Heart right ventricle (tissue), 16 donors: ENCODE data around the gene TMEM184A. TPM values are rescaled to one million over a fixed set of nuclear protein-coding genes. Genes with fewer than 3 reads are reported as not detected.

Source experiments
- ATAC-seq, 8 donors: fragments of 200-7000 bp; cut with Tn5 transposase; one replicate each; pipeline ENCODE4 v1.9.1; 2020; ENCODE audit warnings: mild to moderate bottlenecking in 8 of 8, moderate library complexity in 8 of 8, moderate number of reproducible peaks in 1 of 8
- DNase-seq, 2 donors: peaks; one replicate each; pipeline ENCODE4 v3.0.0-alpha.2; 2020
- H3K27ac ChIP-seq, 10 donors: fragments of 200-600 bp; sonication (generic) in 2 of 10; one replicate each; pipeline versions ENCODE4 v1.5.0 to v1.8.0; 2020 to 2022; ENCODE audit warnings: mild to moderate bottlenecking in 3 of 10
- H3K27me3 ChIP-seq, 7 donors: fragments of 200-600 bp; one replicate each; pipeline ENCODE4 v1.8.0; 2021 to 2022; ENCODE audit warnings: mild to moderate bottlenecking in 2 of 7
- H3K36me3 ChIP-seq, 9 donors: fragments of 200-600 bp; sonication (generic) in 1 of 9; one replicate each; pipeline versions ENCODE4 v1.5.0 to v1.8.0; 2020 to 2022; ENCODE audit warnings: mild to moderate bottlenecking in 2 of 9
- H3K4me1 ChIP-seq, 9 donors: fragments of 200-600 bp; sonication (generic) in 1 of 9; one replicate each; pipeline versions ENCODE4 v1.5.0 to v1.8.0; 2020 to 2022; ENCODE audit warnings: mild to moderate bottlenecking in 4 of 9
- H3K4me3 ChIP-seq, 10 donors: fragments of 200-600 bp; sonication (generic) in 2 of 10; one replicate each; pipeline versions ENCODE4 v1.5.0 to v1.8.0; 2020 to 2022; ENCODE audit warnings: mild to moderate bottlenecking in 7 of 10, moderate library complexity in 2 of 10
- H3K9me3 ChIP-seq, 11 donors: fragments of 200-600 bp in 10 of 11; sonication (generic) in 2 of 11; one replicate each; pipeline versions ENCODE4 v1.5.0 to v1.8.0; 2013 to 2022; ENCODE audit warnings: mild to moderate bottlenecking in 2 of 11, control low read depth in 1 of 11, moderate library complexity in 1 of 11
- WGBS, 2 donors: extraction: QIAGEN DNeasy Blood & Tissue Kit; methylation state at CpG; one replicate each; pipeline ENCODE4 v1.1.7; 2013; ENCODE audit warnings: inconsistent platforms in 1 of 2; 5-methylcytosine and 5-hydroxymethylcytosine counted together
- intact Hi-C, 10 donors: fragments of 100-400 bp; cut with DNase I; formaldehyde crosslinking; loops; one replicate each; pipeline versions ENCODE4 v1.11.1 to v1.14.2; 2022
- polyA plus RNA-seq, 2 donors: library from polyadenylated mRNA; stranded (reverse); fragments of 200-250 nt; gene quantifications; one replicate each; pipeline ENCODE4 v1.2.3, GENCODE V29; 2013
- total RNA-seq, 10 donors: library from RNA; stranded (reverse); fragmentation: NEBNext Ultra II Directional in 3 of 10; extraction: Animal tissue kit (Norgen Biotek cat#: 25700) in 3 of 10; gene quantifications; one replicate each; pipeline versions ENCODE4 v1.2.1 to v1.2.4, GENCODE V29; 2021 to 2023
- TF ChIP-seq, protein P1 (sequence below), 9 donors: fragments of 200-600 bp; sonication (generic) in 2 of 9; IDR thresholded peaks; one replicate each; pipeline versions ENCODE4 v1.5.0 to v1.8.0; 2021 to 2022; ENCODE audit warnings: antibody characterized with exemption in 9 of 9, mild to moderate bottlenecking in 5 of 9, moderate library complexity in 1 of 9
- donor health status: Arrhythmogenic right ventricular cardiomyopathy.
- donor health status: ischemic (EF 13 %, LVEDD 7.1; RV severe dilation, severe dysfunction).
- donor health status: healthy with polysubstance abuse.
- donor health status: DM: no; HTN: yes; CAD: no.
- donor health status: DM: no; HTN: no; CAD: no.
- donor health status: ischemic (EF 25% LVEDD 6.9; RV normal size, moderate dysfunction).
- donor health status: ischemic (EF 25% LVEDD 5.7; RV mildly dilated, moderate dysfunction).
- donor health status: healthy.
- donor health status: DM: yes; HTN: yes; CAD: no.
- donor health status: Ischemic cardiomyopathy.
- donor health status: ischemic (EF 35%, LVEDD 5.7; RV mildly dilated, moderate dysfunction).
- donor health status: nonischemic (EF 11% LVEDD 7.7; RV severe dilation, severe dysfunction).
- donor health status: DM: yes; HTN: yes; CAD: no.
- donor health status: PGD.
- donor health status: ischemic (EF 29% LVEDD 5.4; RV normal size, mild dysfunction).
- donor health status: nonischemic (EF 23%, LVEDD 6.1; RV moderate dilation, normal function).

TMEM184A gene
- total and polyA plus RNA-seq, 12 donors: 0.09 to 1.2 (median 0.51) TPM

- Histone ChIP-seq H3K27ac (peak overlapping the region in 6 of 10 donors; percentile 98 to 100 (median 99)), H3K36me3 (peaks cover 0 to 79% (median 23%) of the 10 kb centered on the region in 9 donors), H3K27me3 (no peaks in the 10 kb centered on the region), H3K4me3 (no peak overlapping the region), H3K9me3 (no peaks in the 10 kb centered on the region), H3K4me1 (peaks cover 17 to 59% (median 37%) of the 10 kb centered on the region in 9 donors)
- ATAC-seq (no peak), DNase-seq (peak in 1 of 2 donors; percentile 21)
- intact Hi-C loops: loop anchor here in 1 of 10 donors (5.0 kb wide), 1 partner anchor 38 kb away; the partner anchor contains the start of gene INTS1
- TF ChIP-seq, protein P1, sequence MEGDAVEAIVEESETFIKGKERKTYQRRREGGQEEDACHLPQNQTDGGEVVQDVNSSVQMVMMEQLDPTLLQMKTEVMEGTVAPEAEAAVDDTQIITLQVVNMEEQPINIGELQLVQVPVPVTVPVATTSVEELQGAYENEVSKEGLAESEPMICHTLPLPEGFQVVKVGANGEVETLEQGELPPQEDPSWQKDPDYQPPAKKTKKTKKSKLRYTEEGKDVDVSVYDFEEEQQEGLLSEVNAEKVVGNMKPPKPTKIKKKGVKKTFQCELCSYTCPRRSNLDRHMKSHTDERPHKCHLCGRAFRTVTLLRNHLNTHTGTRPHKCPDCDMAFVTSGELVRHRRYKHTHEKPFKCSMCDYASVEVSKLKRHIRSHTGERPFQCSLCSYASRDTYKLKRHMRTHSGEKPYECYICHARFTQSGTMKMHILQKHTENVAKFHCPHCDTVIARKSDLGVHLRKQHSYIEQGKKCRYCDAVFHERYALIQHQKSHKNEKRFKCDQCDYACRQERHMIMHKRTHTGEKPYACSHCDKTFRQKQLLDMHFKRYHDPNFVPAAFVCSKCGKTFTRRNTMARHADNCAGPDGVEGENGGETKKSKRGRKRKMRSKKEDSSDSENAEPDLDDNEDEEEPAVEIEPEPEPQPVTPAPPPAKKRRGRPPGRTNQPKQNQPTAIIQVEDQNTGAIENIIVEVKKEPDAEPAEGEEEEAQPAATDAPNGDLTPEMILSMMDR (IDR thresholded peaks at IDR 0.05): no peak
- WGBS, 2 donors: 93 to 94% methylated on average over 69 to 73 of the region's 73 CpGs
Measured at GRCh38 chr7:1539882-1540775, 15.9 kb downstream of the TMEM184A start.

DNA sequence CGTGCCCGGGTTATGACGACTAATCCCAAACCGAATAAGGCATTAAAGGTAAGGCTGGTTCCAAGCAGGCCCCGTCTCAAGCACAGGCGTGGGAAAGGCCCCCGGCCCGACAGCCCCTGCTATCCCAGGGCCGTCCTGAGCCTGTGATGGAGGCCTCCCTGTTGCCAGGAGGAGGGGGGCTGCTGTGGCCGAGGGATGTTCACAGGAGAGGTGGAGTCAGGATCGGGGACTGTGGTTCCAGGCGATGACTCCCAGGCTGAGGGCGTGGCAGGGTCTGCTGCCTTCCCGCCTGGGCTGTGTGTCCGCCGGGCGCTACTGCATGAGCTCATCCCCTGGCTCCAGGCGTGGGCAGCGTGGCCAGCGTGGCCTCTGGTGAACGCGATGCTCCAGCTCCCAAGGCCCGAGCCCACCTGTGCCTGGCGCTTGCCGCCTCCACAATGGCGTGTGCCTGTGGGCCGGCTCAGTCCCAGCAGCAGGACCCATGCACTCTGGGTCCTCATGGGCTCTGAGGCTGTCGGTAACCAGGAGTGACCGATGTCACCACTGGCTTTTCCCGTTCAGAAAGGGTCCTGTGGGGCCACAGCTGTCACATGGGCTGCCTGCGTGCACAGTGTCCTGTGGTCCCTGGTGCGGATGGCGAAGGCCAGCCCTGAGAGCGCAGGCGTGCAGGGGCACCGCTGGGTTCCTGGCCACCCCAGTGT, 16.7 kb downstream of the TMEM184A start:
- TF ChIP-seq, protein P1 (IDR thresholded peaks at IDR 0.05): no peak
- peak overlapping the region; percentile 92 to 100 (median 99) for H3K27ac ChIP-seq

DNA sequence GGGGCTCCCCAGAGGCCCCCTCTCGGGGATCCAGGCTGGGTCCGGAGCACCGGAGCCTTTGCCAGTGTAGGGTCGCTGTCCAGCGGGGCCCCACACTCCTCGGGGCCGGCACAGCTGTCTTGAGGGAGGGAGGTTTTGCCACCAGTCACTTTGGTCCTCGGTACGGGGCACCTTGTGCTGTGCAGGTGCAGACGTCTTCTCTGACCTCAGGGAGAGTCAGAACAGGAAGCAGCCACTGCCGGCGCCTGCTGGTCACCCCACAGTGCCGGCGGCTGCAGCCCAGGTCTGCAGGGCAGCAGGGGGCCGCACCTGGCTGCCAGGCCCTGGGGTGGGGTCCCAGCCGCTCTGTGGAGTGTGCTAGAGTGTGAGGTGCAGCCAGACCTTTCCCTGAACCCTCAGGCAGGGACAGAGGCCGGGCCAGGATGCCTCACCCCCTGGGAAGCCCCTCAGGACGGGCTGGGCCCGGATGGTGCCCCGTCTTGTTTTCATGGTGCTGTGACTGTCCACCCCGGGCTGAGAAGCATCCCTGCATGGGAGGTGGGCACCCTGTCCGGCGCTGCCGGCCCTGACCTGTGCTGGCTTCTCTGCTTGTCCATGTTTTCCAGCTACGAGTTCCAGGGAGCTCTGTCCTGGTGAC, 17.3 kb downstream of the TMEM184A start:
- peak overlapping the region; percentile 92 to 100 (median 99) for H3K27ac ChIP-seq
- H3K9me3 ChIP-seq: no peaks in the 10 kb centered on the region
- TF ChIP-seq, protein P1 (IDR thresholded peaks at IDR 0.05): no peak
- peaks cover 19 to 71% (median 48%) of the 10 kb centered on the region in 9 donors for H3K4me1 ChIP-seq
- no peaks in the 10 kb centered on the region for H3K27me3 ChIP-seq
- 44 to 61% methylated on average over 25 of the region's 25 CpGs for WGBS, 2 donors
- H3K36me3 ChIP-seq: peaks cover 0 to 72% (median 23%) of the 10 kb centered on the region in 9 donors
- ATAC-seq: peak in 1 of 8 donors; percentile 1
- H3K4me3 ChIP-seq: peak overlapping the region in 9 of 10 donors; percentile 39 to 69 (median 56)
- intact Hi-C loops: loop anchor here in 1 of 10 donors (5.0 kb wide), 1 partner anchor 36 kb away; the partner anchor contains the start of gene INTS1
- peak in 1 of 2 donors; percentile 12 for DNase-seq

More for the DNA sequence above, 16.7 kb downstream of the TMEM184A start:
- no peak for ATAC-seq
- Histone ChIP-seq H3K27me3 (no peaks in the 10 kb centered on the region), H3K4me3 (peak overlapping the region in 7 of 10 donors; percentile 39 to 69 (median 56)), H3K9me3 (no peaks in the 10 kb centered on the region), H3K4me1 (peaks cover 17 to 64% (median 42%) of the 10 kb centered on the region in 9 donors), H3K36me3 (peaks cover 0 to 78% (median 23%) of the 10 kb centered on the region in 9 donors)
- intact Hi-C loops: loop anchor here in 1 of 10 donors (5.0 kb wide), 1 partner anchor 37 kb away; the partner anchor contains the start of gene INTS1
- DNase-seq: peak in 1 of 2 donors; percentile 24
- WGBS, 2 donors: 73 to 76% methylated on average over 35 to 36 of the region's 36 CpGs
